Right lobe of liver (tissue), 6 donors: Measurements from ENCODE around the gene TSN. TPM values are rescaled to one million over a fixed set of nuclear protein-coding genes. Genes with fewer than 3 reads are reported as not detected.

ENCODE experiments used
- ATAC-seq, 4 donors: fragments of 200-7000 bp; cut with Tn5 transposase; one replicate each; pipeline ENCODE4 v1.9.1; 2020; ENCODE audit warnings: mild to moderate bottlenecking in 4 of 4, moderate library complexity in 4 of 4
- DNase-seq, 3 donors: peaks; one replicate each; pipeline ENCODE4 v3.0.0-alpha.2; 2020
- H3K27ac ChIP-seq, 3 donors: fragments of 200-600 bp; one replicate each; pipeline ENCODE4 v1.8.0; 2022
- H3K27me3 ChIP-seq, 2 donors: fragments of 200-600 bp; one replicate each; pipeline ENCODE4 v1.8.0; 2022
- H3K36me3 ChIP-seq, 4 donors: fragments of 200-600 bp; sonication (generic) in 1 of 4; one replicate each; pipeline versions ENCODE4 v1.5.1 to v1.8.0; 2017 to 2022; ENCODE audit warnings: control low read depth in 1 of 4
- H3K4me1 ChIP-seq, 4 donors: fragments of 200-600 bp; sonication (generic) in 1 of 4; one replicate each; pipeline versions ENCODE4 v1.5.1 to v1.8.0; 2017 to 2022; ENCODE audit warnings: control low read depth in 1 of 4
- H3K4me3 ChIP-seq, 3 donors: fragments of 200-600 bp; one replicate each; pipeline ENCODE4 v1.8.0; 2022
- H3K9me3 ChIP-seq, 4 donors: fragments of 200-600 bp; sonication (generic) in 1 of 4; one replicate each; pipeline versions ENCODE4 v1.5.1 to v1.8.0; 2017 to 2022; ENCODE audit warnings: control low read depth in 1 of 4
- POLR2A ChIP-seq: fragments of 450-650 bp; IDR thresholded peaks from one replicate; pipeline ENCODE4 v1.6.1; 2017; ENCODE audit warnings: antibody characterized with exemption, mild to moderate bottlenecking
- WGBS: methylation state at CpG from one replicate; pipeline ENCODE4 v1.1.6; 2018; ENCODE audit warnings: low coverage, low lambda C conversion rate; ENCODE audit not compliant: insufficient coverage; ENCODE audit errors: missing lambda C conversion rate; 5-methylcytosine and 5-hydroxymethylcytosine counted together
- intact Hi-C, 2 donors: fragments of 100-400 bp; cut with DNase I; formaldehyde crosslinking; loops; one replicate each; pipeline versions ENCODE4 v1.11.2 to v1.14.1; 2022
- total RNA-seq, 6 experiments: library from RNA; depleted of rRNA in 2 of 6; stranded (reverse); fragments of >200 nt in 2 of 6; fragmentation: NEBNext Ultra II Directional in 3 of 6; extraction: Animal tissue kit (Norgen Biotek cat#: 25700) in 3 of 6; gene quantifications; one replicate each; pipeline versions ENCODE4 v1.1.0 to v1.2.4, GENCODE V29; 2016 to 2023
- TF ChIP-seq, protein P1 (sequence below), 4 donors: fragments of 200-600 bp in 3 of 4; fragments of 450-650 bp in 1 of 4; IDR thresholded peaks; one replicate each; pipeline versions ENCODE4 v1.5.1 to v1.8.0; 2016 to 2022; ENCODE audit warnings: antibody characterized with exemption in 4 of 4, mild to moderate bottlenecking in 2 of 4
- donor health status: DM: no; HTN: yes; CAD: no.
- donor health status: DM: no; HTN: no; CAD: no.
- donor health status: DM: no; HTN: no; CAD: no.
- donor health status: DM: no; HTN: yes; CAD: no.
- donor health status: DM: no; HTN: yes; CAD: no.

TSN gene
- total RNA-seq, 6 experiments from 2014 or later = 22.5 to 38.1 (median 27.5) TPM

DNA sequence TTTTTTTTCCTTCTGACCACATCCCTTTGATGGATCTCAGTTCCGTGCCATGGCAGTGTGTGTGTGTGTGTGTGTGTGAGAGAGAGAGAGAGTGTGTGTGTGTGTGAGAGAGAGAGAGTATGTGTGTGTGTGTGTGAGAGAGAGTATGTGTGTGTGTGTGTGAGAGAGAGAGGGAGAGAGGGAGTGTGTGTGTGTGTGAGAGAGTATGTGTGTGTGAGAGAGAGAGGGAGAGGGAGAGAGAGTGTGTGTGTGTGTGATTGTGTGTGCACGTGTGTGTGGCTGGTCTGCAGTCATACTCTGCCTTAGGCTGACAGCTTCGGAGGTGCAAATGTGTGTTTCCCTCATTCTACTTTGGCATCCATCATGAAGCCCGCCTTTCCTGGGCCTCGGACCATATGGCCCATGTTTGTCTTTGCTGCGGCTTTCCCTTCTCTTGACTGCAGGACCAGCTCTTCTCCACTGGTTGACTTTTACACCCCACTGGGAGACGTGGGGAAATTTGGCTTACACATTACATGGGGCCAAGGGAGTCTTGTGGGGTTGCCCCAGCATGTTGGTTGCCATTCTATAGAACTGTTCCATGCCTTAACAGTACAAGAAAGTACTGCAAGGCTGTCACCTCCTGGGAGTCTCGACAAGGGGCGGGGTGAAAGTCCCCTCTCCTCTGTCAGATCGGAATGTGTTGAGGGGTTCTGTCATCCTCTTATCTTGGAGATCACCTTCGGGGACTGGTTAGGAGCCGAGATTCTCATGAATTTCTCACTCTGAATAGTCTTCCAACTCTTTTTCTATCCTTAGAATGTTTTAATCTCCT, 21.6 kb downstream of the TSN start:
- DNase-seq (no peak), ATAC-seq (no peak)
- Histone ChIP-seq H3K36me3 (no peaks in the 10 kb centered on the region), H3K27me3 (no peaks in the 10 kb centered on the region), H3K27ac (no peak overlapping the region), H3K4me3 (no peak overlapping the region), H3K9me3 (no peaks in the 10 kb centered on the region), H3K4me1 (no peaks in the 10 kb centered on the region)
- 54% methylated on average over 8 of the region's 12 CpGs for WGBS
- TF ChIP-seq, protein P1, sequence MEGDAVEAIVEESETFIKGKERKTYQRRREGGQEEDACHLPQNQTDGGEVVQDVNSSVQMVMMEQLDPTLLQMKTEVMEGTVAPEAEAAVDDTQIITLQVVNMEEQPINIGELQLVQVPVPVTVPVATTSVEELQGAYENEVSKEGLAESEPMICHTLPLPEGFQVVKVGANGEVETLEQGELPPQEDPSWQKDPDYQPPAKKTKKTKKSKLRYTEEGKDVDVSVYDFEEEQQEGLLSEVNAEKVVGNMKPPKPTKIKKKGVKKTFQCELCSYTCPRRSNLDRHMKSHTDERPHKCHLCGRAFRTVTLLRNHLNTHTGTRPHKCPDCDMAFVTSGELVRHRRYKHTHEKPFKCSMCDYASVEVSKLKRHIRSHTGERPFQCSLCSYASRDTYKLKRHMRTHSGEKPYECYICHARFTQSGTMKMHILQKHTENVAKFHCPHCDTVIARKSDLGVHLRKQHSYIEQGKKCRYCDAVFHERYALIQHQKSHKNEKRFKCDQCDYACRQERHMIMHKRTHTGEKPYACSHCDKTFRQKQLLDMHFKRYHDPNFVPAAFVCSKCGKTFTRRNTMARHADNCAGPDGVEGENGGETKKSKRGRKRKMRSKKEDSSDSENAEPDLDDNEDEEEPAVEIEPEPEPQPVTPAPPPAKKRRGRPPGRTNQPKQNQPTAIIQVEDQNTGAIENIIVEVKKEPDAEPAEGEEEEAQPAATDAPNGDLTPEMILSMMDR (IDR thresholded peaks at IDR 0.05) = no peak
- no peak for TF ChIP-seq POLR2A
- intact Hi-C loops = no loop called here

DNA sequence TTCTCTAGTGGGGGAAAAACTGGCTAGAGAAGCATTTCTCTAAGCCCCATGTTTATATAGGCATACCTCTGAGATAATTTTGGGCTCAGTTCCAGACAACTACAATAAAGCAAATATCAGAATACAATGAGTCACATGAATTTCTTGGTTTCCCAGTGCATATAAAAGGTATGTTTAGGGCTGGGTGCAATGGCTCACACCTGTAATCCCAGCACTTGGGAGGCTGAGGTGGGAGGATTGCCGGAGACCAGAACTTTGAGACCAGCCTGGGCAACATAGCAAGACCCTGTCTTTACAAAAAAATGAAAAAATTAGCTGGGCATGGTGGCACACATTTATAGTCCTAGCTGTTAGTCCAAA, 22.2 kb downstream of the TSN start:
- DNase-seq (no peak), ATAC-seq (no peak)
- no peak overlapping the region for H3K27ac ChIP-seq
- no peaks in the 10 kb centered on the region for H3K9me3 ChIP-seq
- H3K36me3 ChIP-seq = no peaks in the 10 kb centered on the region
- no peaks in the 10 kb centered on the region for H3K4me1 ChIP-seq
- WGBS = 70% methylated on average over 1 of the region's 1 CpG
- no peaks in the 10 kb centered on the region for H3K27me3 ChIP-seq
- intact Hi-C loops = no loop called here
- no peak overlapping the region for H3K4me3 ChIP-seq
- TF ChIP-seq POLR2A = no peak

GRCh38 chr2:121778741-121779487, 23.5 kb downstream of the TSN start:
- TF ChIP-seq, protein P1 (IDR thresholded peaks at IDR 0.05) = no peak
- no peak for TF ChIP-seq POLR2A
- WGBS = 53% methylated on average over 7 of the region's 7 CpGs
- intact Hi-C loops = no loop called here
- no peaks in the 10 kb centered on the region for H3K4me1 ChIP-seq
- ATAC-seq = peak in 1 of 4 donors; percentile 54
- no peaks in the 10 kb centered on the region for H3K36me3 ChIP-seq
- DNase-seq = no peak
- no peaks in the 10 kb centered on the region for H3K9me3 ChIP-seq
- no peak overlapping the region for H3K4me3 ChIP-seq
- H3K27ac ChIP-seq = no peak overlapping the region
- H3K27me3 ChIP-seq = no peaks in the 10 kb centered on the region

DNA sequence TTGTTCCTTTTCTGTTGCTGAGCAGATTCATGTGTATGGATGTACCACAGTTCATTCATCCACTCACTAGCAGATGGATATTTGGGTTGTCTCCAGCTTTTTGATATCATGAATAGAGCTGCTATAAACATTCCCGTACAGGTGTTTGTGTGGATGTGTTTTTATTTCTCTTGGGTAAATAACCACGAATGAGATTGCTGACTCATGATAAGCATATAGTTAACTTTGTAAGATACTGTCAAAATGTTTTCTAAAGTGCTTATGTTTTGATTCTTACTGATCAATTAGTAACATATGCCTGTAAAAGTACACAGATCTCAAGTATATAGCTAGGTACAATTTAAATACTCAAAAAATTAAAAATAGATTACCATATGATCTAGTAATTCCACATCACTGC, 27.7 kb downstream of the TSN start:
- DNase-seq = no peak
- Histone ChIP-seq H3K9me3 (no peaks in the 10 kb centered on the region), H3K4me3 (no peak overlapping the region), H3K27ac (no peak overlapping the region), H3K27me3 (no peaks in the 10 kb centered on the region), H3K36me3 (no peaks in the 10 kb centered on the region), H3K4me1 (no peaks in the 10 kb centered on the region)
- ATAC-seq = no peak
- WGBS = 33% methylated on average over 2 of the region's 2 CpGs
- TF ChIP-seq, protein P1 (IDR thresholded peaks at IDR 0.05) = no peak
- no peak for TF ChIP-seq POLR2A
- intact Hi-C loops = no loop called here

DNA sequence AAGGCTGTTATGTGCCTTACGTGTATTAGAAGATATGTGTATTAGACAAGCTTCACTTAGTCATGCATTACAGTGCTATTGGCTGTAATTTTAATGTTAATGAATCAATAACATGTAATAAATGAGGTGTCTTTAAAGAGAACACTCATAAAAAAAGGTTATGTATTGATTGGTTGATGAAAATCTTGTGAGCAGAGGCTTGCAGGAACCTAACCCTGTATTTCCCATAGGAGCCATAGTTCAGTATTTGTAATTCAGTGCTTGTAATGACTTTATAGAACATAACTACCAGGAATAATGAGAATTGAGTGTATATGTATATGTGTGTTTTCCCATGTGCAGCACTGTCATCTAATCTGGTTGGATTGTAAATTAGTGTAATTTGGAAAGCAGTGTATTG, 33.2 kb downstream of the TSN start:
- H3K4me1 ChIP-seq = no peaks in the 10 kb centered on the region
- DNase-seq = no peak
- intact Hi-C loops = no loop called here
- H3K36me3 ChIP-seq = no peaks in the 10 kb centered on the region
- no peaks in the 10 kb centered on the region for H3K9me3 ChIP-seq
- no peak overlapping the region for H3K4me3 ChIP-seq
- TF ChIP-seq POLR2A = no peak
- TF ChIP-seq, protein P1 (IDR thresholded peaks at IDR 0.05) = no peak
- no peak for ATAC-seq
- 78% methylated on average over 1 of the region's 1 CpG for WGBS
- H3K27ac ChIP-seq = no peak overlapping the region
- no peaks in the 10 kb centered on the region for H3K27me3 ChIP-seq
